Type B pancreatic cell (in vitro differentiated cells): ENCODE results near the gene NRN1L. TPM values are rescaled to one million over a fixed set of nuclear protein-coding genes. Genes with fewer than 3 reads are reported as not detected.

Experiments
- DNase-seq: peaks from one replicate; pipeline ENCODE4 v3.0.0; 2021; ENCODE audit warnings: mixed read lengths; ENCODE audit not compliant: unreplicated experiment; ENCODE audit errors: extremely low spot score
- H3K27ac Mint-ChIP-seq: 2 replicates; pipeline ENCODE4 v1.8.0; 2021; ENCODE audit warnings: mild to moderate bottlenecking, mixed read lengths
- H3K27me3 Mint-ChIP-seq: 2 replicates; pipeline ENCODE4 v1.8.0; 2021; ENCODE audit warnings: mixed read lengths
- H3K36me3 Mint-ChIP-seq: 2 replicates; pipeline ENCODE4 v1.8.0; 2021; ENCODE audit warnings: mixed read lengths
- H3K4me1 Mint-ChIP-seq: one replicate; pipeline ENCODE4 v1.8.0; 2021; ENCODE audit warnings: mixed read lengths; ENCODE audit not compliant: unreplicated experiment
- H3K4me3 Mint-ChIP-seq: 2 replicates; pipeline ENCODE4 v1.8.0; 2021; ENCODE audit warnings: mild to moderate bottlenecking, mixed read lengths
- H3K9me3 Mint-ChIP-seq: 2 replicates; pipeline ENCODE4 v1.8.0; 2021; ENCODE audit warnings: mixed read lengths
- CTCF ChIP-seq: fragments of 200-600 bp; sonication (generic); conservative IDR thresholded peaks from 2 replicates; pipeline ENCODE4 v1.5.0; 2021; ENCODE audit warnings: antibody characterized with exemption, mild to moderate bottlenecking
- total RNA-seq: library from RNA; stranded (reverse); gene quantifications from 2 replicates; pipeline ENCODE4 v1.2.1, GENCODE V29; 2021; ENCODE audit warnings: low replicate concordance

NRN1L gene
- total RNA-seq, 1 donor from 2014 or later: 0.80 TPM

GRCh38 chr16:67893743-67894399, 9.2 kb downstream of the NRN1L start:
- H3K36me3 Mint-ChIP-seq: no peaks in the 10 kb centered on the region
- DNase-seq: no peak
- H3K27ac Mint-ChIP-seq: peak overlapping the region; percentile 99
- H3K27me3 Mint-ChIP-seq: no peaks in the 10 kb centered on the region
- no peak for TF ChIP-seq CTCF
- no peaks in the 10 kb centered on the region for H3K9me3 Mint-ChIP-seq
- peaks cover 26% of the 10 kb centered on the region for H3K4me1 Mint-ChIP-seq
- peak overlapping the region; percentile 97 for H3K4me3 Mint-ChIP-seq

- Mint-ChIP-seq H3K27me3 (no peaks in the 10 kb centered on the region), H3K9me3 (no peaks in the 10 kb centered on the region), H3K36me3 (no peaks in the 10 kb centered on the region), H3K27ac (peak overlapping the region; percentile 2), H3K4me3 (no peak overlapping the region), H3K4me1 (peaks cover 26% of the 10 kb centered on the region)
- TF ChIP-seq CTCF: no peak
- DNase-seq: no peak
These were observed 12.5 kb downstream of the NRN1L start for GRCh38 chr16:67897231-67897630.

- no peaks in the 10 kb centered on the region for H3K27me3 Mint-ChIP-seq
- H3K36me3 Mint-ChIP-seq: peaks cover 4% of the 10 kb centered on the region
- H3K4me3 Mint-ChIP-seq: no peak overlapping the region
- TF ChIP-seq CTCF: no peak
- no peaks in the 10 kb centered on the region for H3K9me3 Mint-ChIP-seq
- H3K4me1 Mint-ChIP-seq: peaks cover 8% of the 10 kb centered on the region
- H3K27ac Mint-ChIP-seq: no peak overlapping the region
- no peak for DNase-seq
These were observed 17.0 kb downstream of the NRN1L start for GRCh38 chr16:67901734-67902133.

- Mint-ChIP-seq H3K4me1 (no peaks in the 10 kb centered on the region), H3K27me3 (no peaks in the 10 kb centered on the region), H3K36me3 (peaks cover 4% of the 10 kb centered on the region), H3K27ac (no peak overlapping the region), H3K4me3 (no peak overlapping the region), H3K9me3 (no peaks in the 10 kb centered on the region)
- no peak for DNase-seq
- TF ChIP-seq CTCF: no peak
These were observed 18.1 kb downstream of the NRN1L start for GRCh38 chr16:67902831-67903230.

- Mint-ChIP-seq H3K9me3 (no peaks in the 10 kb centered on the region), H3K27me3 (no peaks in the 10 kb centered on the region), H3K4me1 (no peaks in the 10 kb centered on the region), H3K27ac (no peak overlapping the region), H3K36me3 (peaks cover 4% of the 10 kb centered on the region), H3K4me3 (no peak overlapping the region)
- TF ChIP-seq CTCF: no peak
- DNase-seq: no peak
These were observed 22.9 kb downstream of the NRN1L start for GRCh38 chr16:67907397-67908180.
